MM.1S (cell line): Measurements from ENCODE around the gene RNF130.

Experiments
- DNase-seq: peaks from one replicate; pipeline ENCODE4 v3.0.0-alpha.2; 2015
- H2AFZ ChIP-seq: fragments of 300-600 bp; sonication (generic); 2 replicates; pipeline ENCODE4 v1.6.0; 2016; ENCODE audit warnings: antibody characterized with exemption, low read length
- H3F3A ChIP-seq: fragments of 300-600 bp; sonication (generic); 2 replicates; pipeline ENCODE4 v1.6.1; 2016; ENCODE audit warnings: mild to moderate bottlenecking, antibody characterized with exemption, low read length, moderate library complexity, mixed read lengths; ENCODE audit not compliant: insufficient read depth
- H3K27ac ChIP-seq: fragments of 300-600 bp; sonication (generic); 2 replicates; pipeline ENCODE4 v1.5.1; 2016; ENCODE audit warnings: mild to moderate bottlenecking, low read length
- H3K27me3 ChIP-seq: fragments of 300-600 bp; sonication (generic); replicated peaks from 2 replicates; pipeline ENCODE4 v1.6.0; 2016; ENCODE audit warnings: low read length; ENCODE audit not compliant: insufficient read depth
- H3K36me3 ChIP-seq: fragments of 300-600 bp; sonication (generic); replicated peaks from 2 replicates; pipeline ENCODE4 v1.6.1; 2016; ENCODE audit warnings: mild to moderate bottlenecking, low read length, mixed read lengths; ENCODE audit not compliant: insufficient read depth
- H3K4me1 ChIP-seq: fragments of 300-600 bp; sonication (generic); 2 replicates; pipeline ENCODE4 v1.6.1; 2016; ENCODE audit warnings: low read length, mixed read lengths
- H3K4me2 ChIP-seq: fragments of 300-600 bp; sonication (generic); 2 replicates; pipeline ENCODE4 v1.6.0; 2016; ENCODE audit warnings: low read depth, low read length
- H3K4me3 ChIP-seq: fragments of 300-600 bp; sonication (generic); 2 replicates; pipeline ENCODE4 v1.5.1; 2016; ENCODE audit warnings: low read length, mixed read lengths
- H3K79me2 ChIP-seq: fragments of 300-600 bp; sonication (generic); 2 replicates; pipeline ENCODE4 v1.6.1; 2016; ENCODE audit warnings: mixed run types, low read length, mixed read lengths
- H3K9ac ChIP-seq: fragments of 300-600 bp; sonication (generic); 2 replicates; pipeline ENCODE4 v1.6.1; 2016; ENCODE audit warnings: low read length, mixed read lengths
- H3K9me2 ChIP-seq: fragments of 300-600 bp; sonication (generic); replicated peaks from 2 replicates; pipeline ENCODE4 v1.6.1; 2016; ENCODE audit warnings: mild to moderate bottlenecking, low read length, mixed read lengths; ENCODE audit not compliant: insufficient read depth
- H3K9me3 ChIP-seq: fragments of 300-600 bp; sonication (generic); replicated peaks from 2 replicates; pipeline ENCODE4 v1.6.1; 2016; ENCODE audit warnings: mild to moderate bottlenecking, low read length, mixed read lengths; ENCODE audit not compliant: insufficient read depth
- H4K20me1 ChIP-seq: fragments of 300-600 bp; sonication (generic); 2 replicates; pipeline ENCODE4 v1.6.1; 2016; ENCODE audit warnings: mild to moderate bottlenecking, low read length, moderate library complexity, mixed read lengths; ENCODE audit not compliant: insufficient read depth
- CTCF ChIP-seq: fragments of 300-600 bp; sonication (generic); IDR thresholded peaks from 2 replicates; pipeline ENCODE4 v1.5.1; 2016; ENCODE audit warnings: antibody characterized with exemption, low read length, mixed read lengths
- EZH2 ChIP-seq: fragments of 300-600 bp; sonication (generic); optimal IDR thresholded peaks from 2 replicates; pipeline ENCODE3; 2017; ENCODE audit warnings: low read depth, mild to moderate bottlenecking, antibody characterized with exemption, low read length, mixed read lengths
- EZH2phosphoT487 ChIP-seq: fragments of 300-600 bp; sonication (generic); IDR thresholded peaks from 2 replicates; pipeline ENCODE4 v1.6.1; 2018; ENCODE audit warnings: antibody characterized with exemption, low read length

Gene RNF130

GRCh38 chr5:180098991-180099732 lies 27.6 kb upstream of the RNF130 start:
- no peak for DNase-seq
- H3K4me1 ChIP-seq, result no peaks in the 10 kb centered on the region

GRCh38 chr5:180098526-180098925 lies 27.0 kb upstream of the RNF130 start:
- Histone ChIP-seq H3F3A (no peaks in the 10 kb centered on the region; the same call in 1 of the 2 replicates), H3K9ac (no peak overlapping the region), H3K36me3 (no peaks in the 10 kb centered on the region), H2AFZ (no peak overlapping the region), H3K4me2 (no peak overlapping the region), H3K79me2 (no peaks in the 10 kb centered on the region), H3K9me2 (no peaks in the 10 kb centered on the region), H3K9me3 (no peaks in the 10 kb centered on the region), H3K27ac (no peak overlapping the region), H3K4me1 (no peaks in the 10 kb centered on the region), H3K27me3 (peaks cover 34% of the 10 kb centered on the region), H3K4me3 (no peak overlapping the region), H4K20me1 (no peaks in the 10 kb centered on the region)
- DNase-seq, result no peak
- TF ChIP-seq CTCF (no peak), EZH2phosphoT487 (no peak), EZH2 (no peak)

More at GRCh38 chr5:180098991-180099732, 27.6 kb upstream of the RNF130 start:
- H3K9ac ChIP-seq, result no peak overlapping the region
- H3K4me2 ChIP-seq, result no peak overlapping the region
- H3K36me3 ChIP-seq, result no peaks in the 10 kb centered on the region
- H3K27ac ChIP-seq, result no peak overlapping the region
- H2AFZ ChIP-seq, result no peak overlapping the region
- no peaks in the 10 kb centered on the region; the same call in 1 of the 2 replicates for H3F3A ChIP-seq
- no peaks in the 10 kb centered on the region for H3K79me2 ChIP-seq
- peaks cover 40% of the 10 kb centered on the region for H3K27me3 ChIP-seq
- H4K20me1 ChIP-seq, result no peaks in the 10 kb centered on the region
- H3K4me3 ChIP-seq, result no peak overlapping the region
- H3K9me3 ChIP-seq, result no peaks in the 10 kb centered on the region
- H3K9me2 ChIP-seq, result no peaks in the 10 kb centered on the region
- no peak for TF ChIP-seq CTCF
- no peak for TF ChIP-seq EZH2
- no peak for TF ChIP-seq EZH2phosphoT487

GRCh38 chr5:180097926-180098325 lies 26.4 kb upstream of the RNF130 start:
- H3K9me2 ChIP-seq, result no peaks in the 10 kb centered on the region
- peaks cover 29% of the 10 kb centered on the region for H3K27me3 ChIP-seq
- H3K4me2 ChIP-seq, result no peak overlapping the region
- no peaks in the 10 kb centered on the region for H3K79me2 ChIP-seq
- no peaks in the 10 kb centered on the region for H3K9me3 ChIP-seq
- no peak for DNase-seq
- no peak overlapping the region for H3K9ac ChIP-seq
- H4K20me1 ChIP-seq, result no peaks in the 10 kb centered on the region
- no peak overlapping the region for H3K27ac ChIP-seq
- no peak overlapping the region for H2AFZ ChIP-seq
- no peaks in the 10 kb centered on the region; the same call in 1 of the 2 replicates for H3F3A ChIP-seq
- H3K4me1 ChIP-seq, result no peaks in the 10 kb centered on the region
- TF ChIP-seq CTCF (no peak), EZH2phosphoT487 (no peak), EZH2 (no peak)
- H3K36me3 ChIP-seq, result no peaks in the 10 kb centered on the region
- no peak overlapping the region for H3K4me3 ChIP-seq
